GM23338 (cell line): Measurements from ENCODE around the gene PLD5. TPM values are rescaled to one million over a fixed set of nuclear protein-coding genes. Genes with fewer than 3 reads are reported as not detected.

Experiments
- ATAC-seq: fragments of 200-7000 bp; cut with Tn5 transposase; 3 replicates; pipeline ENCODE4 v1.9.1; 2020
- DNase-seq: peaks from one replicate; pipeline ENCODE4 v3.0.0-alpha.2; 2015; ENCODE audit warnings: low spot score
- H2AFZ ChIP-seq: fragments of 200-600 bp; sonication (generic); 2 replicates; pipeline ENCODE4 v1.8.0; 2016; ENCODE audit warnings: antibody characterized with exemption, mild to moderate bottlenecking, moderate library complexity
- H3F3A ChIP-seq: fragments of 200-600 bp; sonication (generic); replicated peaks from 2 replicates; pipeline ENCODE4 v1.8.0; 2017; ENCODE audit warnings: antibody characterized with exemption, mixed run types, low read depth
- H3K27ac ChIP-seq: fragments of 200-600 bp; sonication (generic); 2 replicates; pipeline ENCODE4 v1.6.1; 2016; ENCODE audit warnings: low read depth
- H3K27me3 ChIP-seq: fragments of 200-600 bp; sonication (generic); 2 replicates; pipeline ENCODE4 v1.8.0; 2016; ENCODE audit warnings: mild to moderate bottlenecking, mixed run types, moderate library complexity; ENCODE audit not compliant: insufficient read depth
- H3K36me3 ChIP-seq: fragments of 200-600 bp; sonication (generic); 2 replicates; pipeline ENCODE4 v1.8.0; 2016; ENCODE audit warnings: mild to moderate bottlenecking; ENCODE audit not compliant: insufficient read depth
- H3K4me1 ChIP-seq: fragments of 200-600 bp; sonication (generic); 2 replicates; pipeline ENCODE4 v1.8.0; 2016; ENCODE audit warnings: mild to moderate bottlenecking, moderate library complexity; ENCODE audit not compliant: insufficient read depth
- H3K4me2 ChIP-seq: fragments of 200-600 bp; sonication (generic); 2 replicates; pipeline ENCODE4 v1.7.1; 2017; ENCODE audit warnings: mixed run types
- H3K4me3 ChIP-seq: fragments of 200-600 bp; sonication (generic); 2 replicates; pipeline ENCODE4 v1.6.1; 2016; ENCODE audit warnings: mixed run types
- H3K79me2 ChIP-seq: fragments of 200-600 bp; sonication (generic); replicated peaks from 2 replicates; pipeline ENCODE4 v1.8.0; 2017; ENCODE audit warnings: mild to moderate bottlenecking; ENCODE audit not compliant: insufficient read depth
- H3K9me2 ChIP-seq: fragments of 200-600 bp; sonication (generic); 2 replicates; pipeline ENCODE4 v1.8.0; 2017; ENCODE audit not compliant: insufficient read depth
- H4K20me1 ChIP-seq: fragments of 200-600 bp; sonication (generic); replicated peaks from 2 replicates; pipeline ENCODE4 v1.8.0; 2017; ENCODE audit warnings: mild to moderate bottlenecking; ENCODE audit not compliant: insufficient read depth
- H3K27ac Mint-ChIP-seq: 2 replicates; pipeline ENCODE4 v1.8.0; 2020; ENCODE audit warnings: inconsistent platforms, mild to moderate bottlenecking, moderate library complexity, mixed read lengths
- H3K27me3 Mint-ChIP-seq: 3 replicates; pipeline ENCODE4 v1.8.0; 2022; ENCODE audit warnings: low read depth, mild to moderate bottlenecking, moderate library complexity, mixed read lengths, inconsistent platforms; ENCODE audit not compliant: insufficient read depth, poor library complexity
- H3K36me3 Mint-ChIP-seq: 3 replicates; pipeline ENCODE4 v1.8.0; 2021; ENCODE audit warnings: low read depth, mild to moderate bottlenecking, inconsistent platforms, moderate library complexity, mixed read lengths
- H3K4me1 Mint-ChIP-seq: 3 replicates; pipeline ENCODE4 v1.8.0; 2020; ENCODE audit warnings: mild to moderate bottlenecking, inconsistent platforms, mixed read lengths
- H3K4me3 Mint-ChIP-seq: 3 replicates; pipeline ENCODE4 v1.8.0; 2021; ENCODE audit warnings: moderate library complexity, mild to moderate bottlenecking, inconsistent platforms, mixed read lengths
- H3K9me3 Mint-ChIP-seq: 3 replicates; pipeline ENCODE4 v1.8.0; 2020; ENCODE audit warnings: moderate library complexity, mild to moderate bottlenecking, inconsistent platforms, mixed read lengths
- CREB1 ChIP-seq: fragments of 250-450 bp; sonication (Bioruptor Pico); IDR thresholded peaks from 2 replicates; pipeline ENCODE4 v1.5.0; 2020; ENCODE audit warnings: low read depth, mild to moderate bottlenecking, moderate library complexity
- EZH2 ChIP-seq: fragments of 200-600 bp; sonication (generic); IDR thresholded peaks from one replicate; pipeline ENCODE4 v1.8.0; 2017; ENCODE audit warnings: antibody characterized with exemption, mild to moderate bottlenecking, low read depth; ENCODE audit not compliant: unreplicated experiment
- EZH2phosphoT487 ChIP-seq: fragments of 200-600 bp; sonication (generic); IDR thresholded peaks from one replicate; pipeline ENCODE4 v1.8.1; 2018; ENCODE audit warnings: antibody characterized with exemption; ENCODE audit not compliant: unreplicated experiment
- STAT1 ChIP-seq: IDR thresholded peaks from one replicate; pipeline ENCODE4 v1.6.1; 2016; ENCODE audit warnings: antibody characterized with exemption; ENCODE audit not compliant: unreplicated experiment
- polyA plus RNA-seq: library from polyadenylated mRNA; unstranded; fragments of >200 nt; fragmentation: Nextera tagmentation; extraction: Ambion mirVana; gene quantifications from 2 replicates; pipeline ENCODE4 v1.2.1, GENCODE V29; 2016
- total RNA-seq: library from RNA; depleted of rRNA; stranded (reverse); fragments of >200 nt; shearing (Covaris generic); gene quantifications from 2 replicates; pipeline ENCODE4 v1.2.3, GENCODE V29; 2014
- TF ChIP-seq, protein P1 (sequence below): fragments of 250-450 bp; sonication (Bioruptor Pico); IDR thresholded peaks from 2 replicates; pipeline ENCODE4 v1.5.0; 2020; ENCODE audit warnings: mild to moderate bottlenecking, moderate library complexity

The PLD5 gene
- total and polyA plus RNA-seq, 2 experiments from 2014 or later = 5.5 to 5.8 TPM

DNA sequence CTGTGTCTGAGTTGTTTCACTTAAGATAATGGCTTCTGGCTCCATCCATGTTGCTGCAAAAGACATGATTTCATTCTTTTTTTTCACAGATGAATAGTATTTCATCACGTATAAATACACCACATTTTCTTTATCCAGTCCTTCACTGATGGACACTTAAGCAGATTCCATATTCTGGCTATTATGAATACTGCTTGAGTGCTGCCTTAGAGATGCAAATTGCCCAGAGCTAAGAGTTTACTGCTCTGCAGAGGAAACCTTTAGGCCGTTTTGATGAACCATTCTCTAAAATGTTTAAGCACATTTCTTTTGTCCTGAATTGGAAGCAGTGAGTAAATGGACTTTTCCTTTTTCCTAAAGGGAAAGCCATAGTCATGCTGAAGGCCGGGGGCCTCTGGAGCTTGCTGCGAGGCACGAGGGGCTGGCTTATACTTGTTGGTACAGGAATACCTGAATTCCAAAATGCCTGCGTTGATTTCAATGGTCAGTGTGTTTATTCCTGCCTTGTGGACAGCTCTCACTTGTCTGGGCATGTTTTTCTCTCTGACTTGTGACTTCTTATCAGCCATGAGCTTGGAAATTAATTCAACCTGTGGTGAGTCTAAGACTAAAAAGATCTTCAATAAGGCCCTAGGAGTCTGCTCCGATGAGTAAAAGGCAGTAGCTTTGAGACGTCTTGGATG is 324.6 kb downstream of the PLD5 start (continued):
- TF ChIP-seq, protein P1, sequence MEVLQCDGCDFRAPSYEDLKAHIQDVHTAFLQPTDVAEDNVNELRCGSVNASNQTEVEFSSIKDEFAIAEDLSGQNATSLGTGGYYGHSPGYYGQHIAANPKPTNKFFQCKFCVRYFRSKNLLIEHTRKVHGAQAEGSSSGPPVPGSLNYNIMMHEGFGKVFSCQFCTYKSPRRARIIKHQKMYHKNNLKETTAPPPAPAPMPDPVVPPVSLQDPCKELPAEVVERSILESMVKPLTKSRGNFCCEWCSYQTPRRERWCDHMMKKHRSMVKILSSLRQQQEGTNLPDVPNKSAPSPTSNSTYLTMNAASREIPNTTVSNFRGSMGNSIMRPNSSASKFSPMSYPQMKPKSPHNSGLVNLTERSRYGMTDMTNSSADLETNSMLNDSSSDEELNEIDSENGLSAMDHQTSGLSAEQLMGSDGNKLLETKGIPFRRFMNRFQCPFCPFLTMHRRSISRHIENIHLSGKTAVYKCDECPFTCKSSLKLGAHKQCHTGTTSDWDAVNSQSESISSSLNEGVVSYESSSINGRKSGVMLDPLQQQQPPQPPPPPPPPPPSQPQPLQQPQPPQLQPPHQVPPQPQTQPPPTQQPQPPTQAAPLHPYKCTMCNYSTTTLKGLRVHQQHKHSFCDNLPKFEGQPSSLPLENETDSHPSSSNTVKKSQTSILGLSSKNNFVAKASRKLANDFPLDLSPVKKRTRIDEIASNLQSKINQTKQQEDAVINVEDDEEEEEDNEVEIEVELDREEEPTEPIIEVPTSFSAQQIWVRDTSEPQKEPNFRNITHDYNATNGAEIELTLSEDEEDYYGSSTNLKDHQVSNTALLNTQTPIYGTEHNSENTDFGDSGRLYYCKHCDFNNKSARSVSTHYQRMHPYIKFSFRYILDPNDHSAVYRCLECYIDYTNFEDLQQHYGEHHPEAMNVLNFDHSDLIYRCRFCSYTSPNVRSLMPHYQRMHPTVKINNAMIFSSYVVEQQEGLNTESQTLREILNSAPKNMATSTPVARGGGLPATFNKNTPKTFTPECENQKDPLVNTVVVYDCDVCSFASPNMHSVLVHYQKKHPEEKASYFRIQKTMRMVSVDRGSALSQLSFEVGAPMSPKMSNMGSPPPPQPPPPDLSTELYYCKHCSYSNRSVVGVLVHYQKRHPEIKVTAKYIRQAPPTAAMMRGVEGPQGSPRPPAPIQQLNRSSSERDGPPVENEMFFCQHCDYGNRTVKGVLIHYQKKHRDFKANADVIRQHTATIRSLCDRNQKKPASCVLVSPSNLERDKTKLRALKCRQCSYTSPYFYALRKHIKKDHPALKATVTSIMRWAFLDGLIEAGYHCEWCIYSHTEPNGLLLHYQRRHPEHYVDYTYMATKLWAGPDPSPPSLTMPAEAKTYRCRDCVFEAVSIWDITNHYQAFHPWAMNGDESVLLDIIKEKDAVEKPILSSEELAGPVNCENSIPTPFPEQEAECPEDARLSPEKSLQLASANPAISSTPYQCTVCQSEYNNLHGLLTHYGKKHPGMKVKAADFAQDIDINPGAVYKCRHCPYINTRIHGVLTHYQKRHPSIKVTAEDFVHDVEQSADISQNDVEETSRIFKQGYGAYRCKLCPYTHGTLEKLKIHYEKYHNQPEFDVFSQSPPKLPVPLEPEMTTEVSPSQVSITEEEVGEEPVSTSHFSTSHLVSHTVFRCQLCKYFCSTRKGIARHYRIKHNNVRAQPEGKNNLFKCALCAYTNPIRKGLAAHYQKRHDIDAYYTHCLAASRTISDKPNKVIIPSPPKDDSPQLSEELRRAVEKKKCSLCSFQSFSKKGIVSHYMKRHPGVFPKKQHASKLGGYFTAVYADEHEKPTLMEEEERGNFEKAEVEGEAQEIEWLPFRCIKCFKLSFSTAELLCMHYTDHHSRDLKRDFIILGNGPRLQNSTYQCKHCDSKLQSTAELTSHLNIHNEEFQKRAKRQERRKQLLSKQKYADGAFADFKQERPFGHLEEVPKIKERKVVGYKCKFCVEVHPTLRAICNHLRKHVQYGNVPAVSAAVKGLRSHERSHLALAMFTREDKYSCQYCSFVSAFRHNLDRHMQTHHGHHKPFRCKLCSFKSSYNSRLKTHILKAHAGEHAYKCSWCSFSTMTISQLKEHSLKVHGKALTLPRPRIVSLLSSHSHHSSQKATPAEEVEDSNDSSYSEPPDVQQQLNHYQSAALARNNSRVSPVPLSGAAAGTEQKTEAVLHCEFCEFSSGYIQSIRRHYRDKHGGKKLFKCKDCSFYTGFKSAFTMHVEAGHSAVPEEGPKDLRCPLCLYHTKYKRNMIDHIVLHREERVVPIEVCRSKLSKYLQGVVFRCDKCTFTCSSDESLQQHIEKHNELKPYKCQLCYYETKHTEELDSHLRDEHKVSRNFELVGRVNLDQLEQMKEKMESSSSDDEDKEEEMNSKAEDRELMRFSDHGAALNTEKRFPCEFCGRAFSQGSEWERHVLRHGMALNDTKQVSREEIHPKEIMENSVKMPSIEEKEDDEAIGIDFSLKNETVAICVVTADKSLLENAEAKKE = no peak
- TF ChIP-seq EZH2phosphoT487 (no peak), CREB1 (no peak), STAT1 (no peak)

GRCh38 chr1:242197907-242198820 is 326.3 kb downstream of the PLD5 start:
- ATAC-seq = no peak
- H3K27me3 ChIP-seq = no peaks in the 10 kb centered on the region

More at GRCh38 chr1:242197907-242198820, 326.3 kb downstream of the PLD5 start:
- H3K4me3 Mint-ChIP-seq = no peak overlapping the region
- DNase-seq = no peak
- H3K4me1 ChIP-seq = peaks cover 21% of the 10 kb centered on the region; the same call in 1 of the 2 replicates
- H3F3A ChIP-seq = no peaks in the 10 kb centered on the region
- H3K79me2 ChIP-seq = no peaks in the 10 kb centered on the region
- H3K4me1 Mint-ChIP-seq = peaks cover 18% of the 10 kb centered on the region
- no peak overlapping the region for H3K27ac ChIP-seq
- H3K36me3 Mint-ChIP-seq = peaks cover 12% of the 10 kb centered on the region
- peaks cover 2% of the 10 kb centered on the region for H3K27me3 Mint-ChIP-seq
- no peak overlapping the region for H3K4me3 ChIP-seq
- peaks cover 10% of the 10 kb centered on the region; the same call in 2 of the 3 replicates for H3K9me3 Mint-ChIP-seq
- H4K20me1 ChIP-seq = no peaks in the 10 kb centered on the region
- no peaks in the 10 kb centered on the region for H3K36me3 ChIP-seq
- H3K27ac Mint-ChIP-seq = no peak overlapping the region
- H3K9me2 ChIP-seq = no peaks in the 10 kb centered on the region; the same call in 1 of the 2 replicates
- H2AFZ ChIP-seq = no peak overlapping the region
- no peak overlapping the region for H3K4me2 ChIP-seq
- no peak for TF ChIP-seq EZH2
